HG03039 (cell line): Measurements from ENCODE around the gene GUCA2B.

Source experiments
- ATAC-seq: cut with Tn5 transposase; IDR thresholded peaks from one replicate; pipeline ENCODE4 v1.9.1; 2021; ENCODE audit warnings: mild to moderate bottlenecking, moderate library complexity; ENCODE audit not compliant: unreplicated experiment

Gene GUCA2B

DNA sequence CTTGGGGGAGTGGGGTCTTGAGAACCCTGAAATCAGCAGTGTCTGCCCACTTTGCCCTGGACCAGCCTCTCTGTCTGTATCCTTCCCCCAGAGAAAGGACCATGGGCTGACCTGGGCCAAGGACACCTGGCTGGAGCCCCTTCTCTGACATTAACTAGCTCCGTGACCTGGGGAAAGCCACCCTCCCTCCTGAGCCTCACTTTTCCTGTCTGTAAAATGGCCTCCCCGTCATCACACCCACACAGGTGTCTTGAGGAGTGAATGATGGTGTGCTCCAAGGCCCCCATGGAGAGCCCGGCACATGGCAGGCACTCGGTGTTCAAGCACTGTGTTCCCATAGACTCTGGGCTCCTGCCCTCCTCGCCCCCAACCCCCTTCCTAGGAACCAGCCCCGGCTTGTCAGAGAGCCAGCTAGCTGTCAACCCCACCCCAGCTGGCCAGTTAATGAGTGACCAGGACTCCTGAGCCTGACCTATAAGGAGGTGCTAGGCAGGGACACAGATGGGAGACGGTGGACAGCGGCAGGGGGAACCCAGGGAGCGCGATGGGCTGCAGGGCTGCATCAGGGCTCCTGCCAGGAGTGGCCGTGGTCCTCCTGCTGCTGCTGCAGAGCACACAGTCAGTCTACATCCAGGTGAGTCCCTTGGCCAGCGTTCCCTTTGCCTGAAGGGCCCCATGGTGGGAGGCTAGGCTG, at the start of gene GUCA2B:
TSS of gene GUCA2B (plus strand) at position 504 of the 694 bp plus-strand sequence. CDS start at position 545, 41 bp downstream.
- ATAC-seq, result no peak

- ATAC-seq, result no peak
These were observed 48.2 kb upstream of the GUCA2B start for GRCh38 chr1:42105025-42105424.

GRCh38 chr1:42108309-42108708, 44.9 kb upstream of the GUCA2B start:
- no peak for ATAC-seq

- no peak for ATAC-seq
These were observed 43.6 kb upstream of the GUCA2B start for GRCh38 chr1:42109600-42109999.

DNA sequence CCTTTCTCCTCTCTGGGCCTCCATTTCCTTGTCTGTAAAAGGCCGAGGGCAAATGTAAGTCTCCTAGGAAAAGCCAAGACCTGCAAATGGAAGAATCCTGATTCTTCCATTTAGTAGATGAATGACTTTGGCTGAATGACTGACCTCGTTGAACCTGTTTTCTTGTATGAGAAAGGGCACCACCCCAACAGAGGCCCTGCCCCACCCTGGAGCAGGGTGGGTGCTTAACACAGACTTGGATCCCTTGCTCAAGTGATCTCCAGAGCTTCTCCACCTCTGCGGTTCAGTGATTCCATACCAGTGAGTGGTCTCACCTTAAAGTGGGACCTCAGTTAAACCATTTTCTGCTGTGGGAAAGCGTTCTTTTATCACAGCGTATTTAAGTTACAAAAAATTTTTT, 39.0 kb upstream of the GUCA2B start:
- no peak for ATAC-seq

DNA sequence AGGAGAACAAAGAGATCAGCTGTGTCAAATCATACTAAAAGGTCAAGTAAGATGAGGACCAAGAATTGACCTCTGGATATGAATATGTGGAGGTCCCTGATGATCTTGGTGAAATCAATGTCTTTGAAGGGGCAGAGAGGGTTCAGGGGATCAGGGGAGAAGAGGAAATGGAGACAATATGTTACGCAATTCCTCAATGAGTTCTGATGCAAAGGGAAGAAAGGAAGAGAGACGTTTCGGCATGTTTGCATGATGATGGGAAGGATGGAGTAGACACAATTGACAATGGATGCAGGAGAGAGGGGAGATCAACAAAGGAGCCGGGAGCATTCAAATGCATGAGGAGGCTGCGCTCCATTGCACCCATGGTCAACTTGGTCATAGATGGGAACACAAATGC, 36.0 kb upstream of the GUCA2B start:
- ATAC-seq, result no peak

- ATAC-seq, result no peak
These were observed 35.1 kb upstream of the GUCA2B start for GRCh38 chr1:42118125-42118524.

- no peak for ATAC-seq
These were observed 30.8 kb upstream of the GUCA2B start for GRCh38 chr1:42122408-42122807.

GRCh38 chr1:42125552-42125951, 27.7 kb upstream of the GUCA2B start:
- no peak for ATAC-seq

DNA sequence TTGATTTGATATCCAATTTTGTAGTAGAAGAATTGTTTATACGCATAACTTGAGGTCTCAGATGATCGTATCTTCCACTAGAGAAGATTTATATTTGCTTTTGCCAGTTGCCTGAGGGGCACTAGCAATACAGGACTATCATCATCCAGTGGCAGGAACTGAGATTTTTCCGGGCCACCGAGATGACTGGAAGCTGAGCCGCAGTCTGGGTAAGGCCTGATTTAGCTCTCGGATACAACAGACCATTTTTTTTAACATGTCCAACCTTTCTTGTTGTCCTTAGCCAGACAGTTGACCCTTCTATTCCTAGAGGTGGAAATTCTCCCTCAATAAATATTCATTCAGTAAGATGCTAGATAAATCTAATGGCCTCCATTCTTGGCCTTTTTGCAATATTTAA, 25.4 kb upstream of the GUCA2B start:
- no peak for ATAC-seq

- no peak for ATAC-seq
These were observed 24.7 kb upstream of the GUCA2B start for GRCh38 chr1:42128499-42128898.

- ATAC-seq, result no peak
These were observed 24.2 kb upstream of the GUCA2B start for GRCh38 chr1:42128964-42129363.

GRCh38 chr1:42130061-42130660, 23.0 kb upstream of the GUCA2B start:
- ATAC-seq, result no peak

DNA sequence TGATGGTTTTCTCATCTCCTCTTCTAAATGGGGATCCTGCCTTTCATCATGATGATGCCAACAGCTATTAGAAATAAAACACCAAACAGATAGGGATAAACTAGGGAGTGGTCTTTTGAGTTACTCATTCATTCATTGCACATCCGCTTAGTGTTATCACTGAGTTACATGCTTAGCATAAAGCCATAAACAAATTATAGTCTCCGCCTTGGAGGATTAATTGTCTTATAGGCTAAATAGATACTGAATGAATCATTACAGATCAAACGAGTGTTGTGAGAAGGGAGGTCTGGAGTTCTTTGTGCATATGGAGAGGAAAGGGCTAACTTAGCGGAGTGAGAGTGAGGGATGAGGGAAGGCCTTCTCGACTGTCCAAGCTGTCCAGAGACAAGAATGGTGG, 19.8 kb upstream of the GUCA2B start:
- ATAC-seq, result no peak

DNA sequence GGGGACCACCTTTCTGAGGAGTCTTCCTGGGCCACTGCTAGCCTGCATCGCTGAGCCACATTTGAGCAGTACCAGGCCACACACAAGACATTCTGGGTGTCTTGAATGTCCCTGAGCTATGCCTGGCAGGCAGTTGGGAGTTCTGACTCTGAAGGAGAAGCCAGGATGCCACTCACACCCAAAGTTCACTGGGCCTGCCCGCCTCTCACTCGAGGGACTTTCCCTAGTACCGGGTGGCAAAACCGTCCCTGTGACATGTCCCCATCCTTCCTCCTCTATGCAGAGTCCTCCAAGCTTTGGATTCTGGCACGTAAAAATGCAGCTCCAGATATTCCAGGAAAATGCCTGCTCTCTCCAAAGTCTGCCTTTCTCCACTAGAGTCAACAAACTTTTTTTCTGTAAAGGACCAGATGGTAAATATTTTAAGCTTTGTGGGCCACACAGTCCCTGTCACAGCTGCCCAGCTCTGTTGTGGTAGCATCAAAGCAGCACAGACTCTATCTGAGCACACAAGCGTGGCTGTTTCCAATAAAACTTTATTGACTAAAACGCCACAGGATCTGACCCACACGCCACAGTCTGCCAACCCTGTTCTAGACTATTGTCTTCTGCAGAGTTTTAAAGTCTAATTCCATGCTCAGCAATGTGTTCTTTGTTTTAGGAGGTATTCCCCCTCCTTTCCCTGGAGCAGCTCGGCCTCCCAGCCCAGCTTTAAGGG, 19.2 kb upstream of the GUCA2B start:
- no peak for ATAC-seq

GRCh38 chr1:42135426-42135825, 17.8 kb upstream of the GUCA2B start:
- no peak for ATAC-seq

- no peak for ATAC-seq
These were observed 16.7 kb upstream of the GUCA2B start for GRCh38 chr1:42136466-42136865.

- ATAC-seq, result no peak
These were observed 15.4 kb upstream of the GUCA2B start for GRCh38 chr1:42137766-42138165.

GRCh38 chr1:42138586-42138985, 14.6 kb upstream of the GUCA2B start:
- no peak for ATAC-seq

DNA sequence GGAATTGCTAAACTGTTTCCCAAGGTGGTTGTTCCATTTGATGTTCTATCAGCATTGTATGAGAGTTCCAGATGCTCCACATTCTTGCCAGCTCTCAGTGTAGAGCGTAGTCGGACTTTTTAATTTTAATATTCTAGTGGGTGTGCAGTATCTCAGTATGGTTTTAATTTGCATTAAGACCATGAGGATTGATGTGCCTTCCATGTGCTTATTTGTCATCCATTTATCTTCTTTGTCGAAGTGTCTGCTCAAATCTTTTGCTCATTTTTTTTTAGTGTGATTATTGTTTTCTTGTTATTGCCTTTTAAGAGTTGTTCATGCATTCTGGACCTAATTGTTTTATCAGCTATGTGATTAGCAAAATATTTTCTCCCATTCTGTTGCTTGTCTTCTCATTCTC, 13.8 kb upstream of the GUCA2B start:
- no peak for ATAC-seq

DNA sequence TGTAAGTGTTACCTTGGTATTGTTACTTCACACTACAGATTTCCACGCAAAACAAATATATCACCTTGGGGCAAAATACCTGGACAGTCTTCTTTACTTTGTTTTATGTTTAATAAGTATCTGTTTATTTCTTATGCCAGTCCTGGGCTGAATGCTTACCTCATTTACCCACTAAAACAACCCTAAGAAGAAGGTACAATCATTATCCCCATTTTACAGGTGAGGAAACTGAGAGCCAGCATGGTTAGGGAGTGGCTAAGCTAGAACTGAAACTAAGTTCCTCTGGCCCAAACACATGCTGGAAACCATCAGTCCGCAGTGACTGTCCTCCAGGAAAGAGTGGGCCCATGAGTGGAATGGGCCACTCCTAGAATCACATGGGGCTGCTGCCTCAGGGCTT, 13.0 kb upstream of the GUCA2B start:
- ATAC-seq, result no peak

DNA sequence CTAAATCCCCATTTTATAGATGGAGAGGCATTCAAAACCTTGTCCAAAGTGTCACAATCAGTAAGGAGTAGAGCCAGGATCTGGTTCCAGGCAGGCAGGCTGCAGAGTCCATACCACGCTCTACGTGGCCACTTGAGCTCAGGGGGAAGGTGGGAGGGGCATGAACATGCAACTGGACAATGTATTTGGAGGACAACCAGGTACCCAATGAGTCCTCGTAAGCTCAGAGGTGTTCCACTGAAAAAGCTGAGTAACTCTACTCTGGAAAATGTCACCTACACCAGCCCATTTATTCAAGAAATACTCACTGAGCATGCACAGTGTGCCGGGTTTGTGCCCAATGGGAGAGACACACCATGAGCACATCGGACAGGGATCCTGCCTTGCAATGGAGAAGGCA, 11.2 kb upstream of the GUCA2B start:
- no peak for ATAC-seq
